HEK293 (cell line): ENCODE results near the gene BYSL.

Source experiments
- GLI2 ChIP-seq: fragments of 450-650 bp; formaldehyde crosslinking; IDR thresholded peaks from 2 replicates; pipeline ENCODE4; 2017; ENCODE audit warnings: missing biosample characterization, missing genetic modification characterization, low read depth, borderline replicate concordance
- GLIS2 ChIP-seq: fragments of 450-650 bp; formaldehyde crosslinking; IDR thresholded peaks from 2 replicates; pipeline ENCODE4 v1.5.1; 2016; ENCODE audit warnings: missing biosample characterization, missing genetic modification characterization
- MYNN ChIP-seq: fragments of 450-650 bp; formaldehyde crosslinking; IDR thresholded peaks from 2 replicates; pipeline ENCODE4 v1.5.1; 2016; ENCODE audit warnings: missing biosample characterization, missing genetic modification characterization, borderline replicate concordance
- ZFP37 ChIP-seq: fragments of 450-650 bp; formaldehyde crosslinking; IDR thresholded peaks from 2 replicates; pipeline ENCODE4 v1.5.1; 2016; ENCODE audit warnings: missing biosample characterization, missing genetic modification characterization
- ZIC2 ChIP-seq: fragments of 450-650 bp; formaldehyde crosslinking; IDR thresholded peaks from 2 replicates; pipeline ENCODE4 v1.5.1; 2016; ENCODE audit warnings: missing biosample characterization, missing genetic modification characterization
- ZNF112 ChIP-seq: fragments of 450-650 bp; formaldehyde crosslinking; IDR thresholded peaks from 2 replicates; pipeline ENCODE4 v1.5.0; 2017; ENCODE audit warnings: missing biosample characterization, missing genetic modification characterization
- ZNF121 ChIP-seq: fragments of 450-650 bp; formaldehyde crosslinking; IDR thresholded peaks from 2 replicates; pipeline ENCODE4 v1.5.1; 2016; ENCODE audit warnings: missing biosample characterization, missing genetic modification characterization
- ZNF132 ChIP-seq: fragments of 450-650 bp; formaldehyde crosslinking; IDR thresholded peaks from 2 replicates; pipeline ENCODE4 v1.5.1; 2017; ENCODE audit warnings: missing biosample characterization, missing genetic modification characterization, borderline replicate concordance
- ZNF169 ChIP-seq: fragments of 450-650 bp; formaldehyde crosslinking; IDR thresholded peaks from 2 replicates; pipeline ENCODE4 v1.5.1; 2016; ENCODE audit warnings: missing biosample characterization, missing genetic modification characterization
- ZNF19 ChIP-seq: fragments of 450-650 bp; formaldehyde crosslinking; IDR thresholded peaks from 2 replicates; pipeline ENCODE4; 2016; ENCODE audit warnings: missing biosample characterization, missing genetic modification characterization, low read depth
- ZNF239 ChIP-seq: fragments of 450-650 bp; formaldehyde crosslinking; IDR thresholded peaks from 2 replicates; pipeline ENCODE4 v1.5.1; 2016; ENCODE audit warnings: missing biosample characterization, missing genetic modification characterization
- ZNF274 ChIP-seq, 2 experiments: fragments of 200-500 bp in 1 of 2; fragments of 450-650 bp in 1 of 2; sonication (Bioruptor generic) in 1 of 2; formaldehyde crosslinking in 1 of 2; IDR thresholded peaks; 2 replicates each; pipeline versions ENCODE4 v1.5.1 to v1.6.1; 2014 to 2016; ENCODE audit warnings: borderline replicate concordance in 1 of 2, inconsistent platforms in 1 of 2, low read length in 1 of 2, missing biosample characterization in 1 of 2, missing genetic modification characterization in 1 of 2
- ZNF37A ChIP-seq: fragments of 450-650 bp; IDR thresholded peaks from 2 replicates; pipeline ENCODE4 v1.5.1; 2018; ENCODE audit warnings: missing biosample characterization, missing genetic modification characterization
- ZNF48 ChIP-seq: fragments of 450-650 bp; formaldehyde crosslinking; IDR thresholded peaks from 2 replicates; pipeline ENCODE4 v1.5.1; 2016; ENCODE audit warnings: missing biosample characterization, missing genetic modification characterization
- ZNF501 ChIP-seq: fragments of 450-650 bp; formaldehyde crosslinking; IDR thresholded peaks from 2 replicates; pipeline ENCODE4 v1.5.1; 2016; ENCODE audit warnings: missing biosample characterization, missing genetic modification characterization
- ZNF529 ChIP-seq: fragments of 450-650 bp; formaldehyde crosslinking; IDR thresholded peaks from 2 replicates; pipeline ENCODE4 v1.5.1; 2017; ENCODE audit warnings: missing genetic modification characterization, missing biosample characterization; ENCODE audit not compliant: insufficient replicate concordance
- ZNF530 ChIP-seq: fragments of 450-650 bp; formaldehyde crosslinking; IDR thresholded peaks from 2 replicates; pipeline ENCODE4 v1.5.1; 2016; ENCODE audit warnings: low read depth, missing biosample characterization, missing genetic modification characterization
- ZNF558 ChIP-seq: fragments of 450-650 bp; formaldehyde crosslinking; IDR thresholded peaks from 2 replicates; pipeline ENCODE4 v1.5.1; 2016; ENCODE audit warnings: missing biosample characterization, missing genetic modification characterization
- ZNF658 ChIP-seq: fragments of 450-650 bp; formaldehyde crosslinking; IDR thresholded peaks from 2 replicates; pipeline ENCODE4; 2016; ENCODE audit warnings: missing biosample characterization, missing genetic modification characterization
- ZNF747 ChIP-seq: fragments of 450-650 bp; formaldehyde crosslinking; IDR thresholded peaks from 2 replicates; pipeline ENCODE4 v1.5.1; 2016; ENCODE audit warnings: missing biosample characterization, missing genetic modification characterization
- TF ChIP-seq, protein P1 (sequence below): fragments of 450-650 bp; formaldehyde crosslinking; IDR thresholded peaks from 2 replicates; pipeline ENCODE4 v1.5.1; 2017; ENCODE audit warnings: missing biosample characterization, missing genetic modification characterization
- TF ChIP-seq, protein P2 (sequence below): fragments of 450-650 bp; formaldehyde crosslinking; IDR thresholded peaks from 2 replicates; pipeline ENCODE4 v1.5.1; 2016; ENCODE audit warnings: missing biosample characterization, missing genetic modification characterization
- TF ChIP-seq, protein P3 (sequence below): fragments of 450-650 bp; formaldehyde crosslinking; IDR thresholded peaks from 2 replicates; pipeline ENCODE4 v1.5.1; 2016; ENCODE audit warnings: missing biosample characterization, missing genetic modification characterization
- TF ChIP-seq, protein P4 (sequence below): fragments of 450-650 bp; formaldehyde crosslinking; IDR thresholded peaks from 2 replicates; pipeline ENCODE4 v1.5.1; 2016; ENCODE audit warnings: missing biosample characterization, missing genetic modification characterization, borderline replicate concordance
- TF ChIP-seq, protein P5 (sequence below): fragments of 450-650 bp; formaldehyde crosslinking; IDR thresholded peaks from 2 replicates; pipeline ENCODE4 v1.5.1; 2016; ENCODE audit warnings: missing biosample characterization, missing genetic modification characterization
- TF ChIP-seq, protein P6 (sequence below): fragments of 450-650 bp; formaldehyde crosslinking; IDR thresholded peaks from 2 replicates; pipeline ENCODE4 v1.5.1; 2016; ENCODE audit warnings: missing biosample characterization, missing genetic modification characterization
- TF ChIP-seq, protein P7 (sequence below): fragments of 450-650 bp; formaldehyde crosslinking; IDR thresholded peaks from 2 replicates; pipeline ENCODE4 v1.5.1; 2016; ENCODE audit warnings: missing biosample characterization, missing genetic modification characterization, low read depth

Gene BYSL

DNA sequence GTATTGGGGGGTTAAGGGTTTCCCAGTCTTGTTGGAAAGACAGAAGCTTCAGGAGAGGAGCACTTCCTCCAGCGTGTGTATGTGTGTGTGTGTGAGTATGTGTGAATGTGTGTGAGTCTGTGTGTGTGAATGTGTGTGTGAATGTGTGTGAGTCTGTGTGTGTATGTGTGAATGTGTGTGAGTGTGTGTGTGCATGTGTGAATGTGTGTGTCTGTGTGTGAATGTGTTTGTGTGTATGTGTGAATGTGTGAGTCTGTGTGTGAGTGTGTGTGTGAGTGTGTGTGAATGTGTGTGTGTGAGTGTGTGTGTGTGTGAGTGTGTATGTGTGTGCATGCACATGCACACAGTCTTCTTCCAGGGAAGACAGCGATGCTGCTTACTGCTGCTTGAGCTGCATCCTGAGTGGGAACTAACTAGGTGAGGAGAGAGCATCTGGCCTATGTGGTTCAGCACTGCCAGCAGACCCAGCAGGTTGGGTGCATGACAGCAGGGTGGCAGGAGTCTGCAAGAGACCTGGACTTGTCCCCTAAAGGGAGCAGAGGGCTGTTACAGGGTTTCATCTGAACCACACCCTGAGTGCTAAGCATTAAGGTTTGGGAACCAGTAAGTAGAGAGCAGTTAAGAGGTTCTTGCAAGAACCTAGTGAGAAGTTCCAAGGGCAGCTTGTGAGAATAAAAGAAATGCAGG, 43.0 kb downstream of the BYSL start (continued):
- TF ChIP-seq, protein P1, sequence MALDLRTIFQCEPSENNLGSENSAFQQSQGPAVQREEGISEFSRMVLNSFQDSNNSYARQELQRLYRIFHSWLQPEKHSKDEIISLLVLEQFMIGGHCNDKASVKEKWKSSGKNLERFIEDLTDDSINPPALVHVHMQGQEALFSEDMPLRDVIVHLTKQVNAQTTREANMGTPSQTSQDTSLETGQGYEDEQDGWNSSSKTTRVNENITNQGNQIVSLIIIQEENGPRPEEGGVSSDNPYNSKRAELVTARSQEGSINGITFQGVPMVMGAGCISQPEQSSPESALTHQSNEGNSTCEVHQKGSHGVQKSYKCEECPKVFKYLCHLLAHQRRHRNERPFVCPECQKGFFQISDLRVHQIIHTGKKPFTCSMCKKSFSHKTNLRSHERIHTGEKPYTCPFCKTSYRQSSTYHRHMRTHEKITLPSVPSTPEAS, result peak; percentile 100
- TF ChIP-seq ZNF121 (tag by site-specific recombination), result no peak
- TF ChIP-seq, protein P2, sequence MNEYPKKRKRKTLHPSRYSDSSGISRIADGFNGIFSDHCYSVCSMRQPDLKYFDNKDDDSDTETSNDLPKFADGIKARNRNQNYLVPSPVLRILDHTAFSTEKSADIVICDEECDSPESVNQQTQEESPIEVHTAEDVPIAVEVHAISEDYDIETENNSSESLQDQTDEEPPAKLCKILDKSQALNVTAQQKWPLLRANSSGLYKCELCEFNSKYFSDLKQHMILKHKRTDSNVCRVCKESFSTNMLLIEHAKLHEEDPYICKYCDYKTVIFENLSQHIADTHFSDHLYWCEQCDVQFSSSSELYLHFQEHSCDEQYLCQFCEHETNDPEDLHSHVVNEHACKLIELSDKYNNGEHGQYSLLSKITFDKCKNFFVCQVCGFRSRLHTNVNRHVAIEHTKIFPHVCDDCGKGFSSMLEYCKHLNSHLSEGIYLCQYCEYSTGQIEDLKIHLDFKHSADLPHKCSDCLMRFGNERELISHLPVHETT (tag by site-specific recombination), result no peak
- no peak for TF ChIP-seq ZNF169 (tag by site-specific recombination)
- TF ChIP-seq, protein P3, sequence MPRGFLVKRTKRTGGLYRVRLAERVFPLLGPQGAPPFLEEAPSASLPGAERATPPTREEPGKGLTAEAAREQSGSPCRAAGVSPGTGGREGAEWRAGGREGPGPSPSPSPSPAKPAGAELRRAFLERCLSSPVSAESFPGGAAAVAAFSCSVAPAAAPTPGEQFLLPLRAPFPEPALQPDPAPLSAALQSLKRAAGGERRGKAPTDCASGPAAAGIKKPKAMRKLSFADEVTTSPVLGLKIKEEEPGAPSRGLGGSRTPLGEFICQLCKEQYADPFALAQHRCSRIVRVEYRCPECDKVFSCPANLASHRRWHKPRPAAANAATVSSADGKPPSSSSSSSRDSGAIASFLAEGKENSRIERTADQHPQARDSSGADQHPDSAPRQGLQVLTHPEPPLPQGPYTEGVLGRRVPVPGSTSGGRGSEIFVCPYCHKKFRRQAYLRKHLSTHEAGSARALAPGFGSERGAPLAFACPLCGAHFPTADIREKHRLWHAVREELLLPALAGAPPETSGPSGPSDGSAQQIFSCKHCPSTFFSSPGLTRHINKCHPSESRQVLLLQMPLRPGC (tag by site-specific recombination), result no peak
- TF ChIP-seq ZNF530, result no peak
- TF ChIP-seq ZNF558 (tag by site-specific recombination), result no peak
- peak; percentile 47; the same call in 1 of the 2 replicates for TF ChIP-seq ZIC2 (tag by site-specific recombination)
- no peak for TF ChIP-seq ZNF501 (tag by site-specific recombination)
- no peak for TF ChIP-seq ZNF112
- TF ChIP-seq ZNF529 (tag by site-specific recombination), result no peak
- TF ChIP-seq ZNF747 (tag by site-specific recombination), result peak; percentile 79; the same call in 1 of the 2 replicates
- TF ChIP-seq MYNN (tag by site-specific recombination), result peak; percentile 34; the same call in 1 of the 2 replicates
- TF ChIP-seq, protein P4, sequence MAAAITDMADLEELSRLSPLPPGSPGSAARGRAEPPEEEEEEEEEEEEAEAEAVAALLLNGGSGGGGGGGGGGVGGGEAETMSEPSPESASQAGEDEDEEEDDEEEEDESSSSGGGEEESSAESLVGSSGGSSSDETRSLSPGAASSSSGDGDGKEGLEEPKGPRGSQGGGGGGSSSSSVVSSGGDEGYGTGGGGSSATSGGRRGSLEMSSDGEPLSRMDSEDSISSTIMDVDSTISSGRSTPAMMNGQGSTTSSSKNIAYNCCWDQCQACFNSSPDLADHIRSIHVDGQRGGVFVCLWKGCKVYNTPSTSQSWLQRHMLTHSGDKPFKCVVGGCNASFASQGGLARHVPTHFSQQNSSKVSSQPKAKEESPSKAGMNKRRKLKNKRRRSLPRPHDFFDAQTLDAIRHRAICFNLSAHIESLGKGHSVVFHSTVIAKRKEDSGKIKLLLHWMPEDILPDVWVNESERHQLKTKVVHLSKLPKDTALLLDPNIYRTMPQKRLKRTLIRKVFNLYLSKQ, result no peak
- TF ChIP-seq, protein P5, sequence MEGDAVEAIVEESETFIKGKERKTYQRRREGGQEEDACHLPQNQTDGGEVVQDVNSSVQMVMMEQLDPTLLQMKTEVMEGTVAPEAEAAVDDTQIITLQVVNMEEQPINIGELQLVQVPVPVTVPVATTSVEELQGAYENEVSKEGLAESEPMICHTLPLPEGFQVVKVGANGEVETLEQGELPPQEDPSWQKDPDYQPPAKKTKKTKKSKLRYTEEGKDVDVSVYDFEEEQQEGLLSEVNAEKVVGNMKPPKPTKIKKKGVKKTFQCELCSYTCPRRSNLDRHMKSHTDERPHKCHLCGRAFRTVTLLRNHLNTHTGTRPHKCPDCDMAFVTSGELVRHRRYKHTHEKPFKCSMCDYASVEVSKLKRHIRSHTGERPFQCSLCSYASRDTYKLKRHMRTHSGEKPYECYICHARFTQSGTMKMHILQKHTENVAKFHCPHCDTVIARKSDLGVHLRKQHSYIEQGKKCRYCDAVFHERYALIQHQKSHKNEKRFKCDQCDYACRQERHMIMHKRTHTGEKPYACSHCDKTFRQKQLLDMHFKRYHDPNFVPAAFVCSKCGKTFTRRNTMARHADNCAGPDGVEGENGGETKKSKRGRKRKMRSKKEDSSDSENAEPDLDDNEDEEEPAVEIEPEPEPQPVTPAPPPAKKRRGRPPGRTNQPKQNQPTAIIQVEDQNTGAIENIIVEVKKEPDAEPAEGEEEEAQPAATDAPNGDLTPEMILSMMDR (tag by site-specific recombination), result no peak
- TF ChIP-seq ZNF132 (tag by site-specific recombination), result no peak
- TF ChIP-seq ZNF37A, result no peak
- TF ChIP-seq, protein P6, sequence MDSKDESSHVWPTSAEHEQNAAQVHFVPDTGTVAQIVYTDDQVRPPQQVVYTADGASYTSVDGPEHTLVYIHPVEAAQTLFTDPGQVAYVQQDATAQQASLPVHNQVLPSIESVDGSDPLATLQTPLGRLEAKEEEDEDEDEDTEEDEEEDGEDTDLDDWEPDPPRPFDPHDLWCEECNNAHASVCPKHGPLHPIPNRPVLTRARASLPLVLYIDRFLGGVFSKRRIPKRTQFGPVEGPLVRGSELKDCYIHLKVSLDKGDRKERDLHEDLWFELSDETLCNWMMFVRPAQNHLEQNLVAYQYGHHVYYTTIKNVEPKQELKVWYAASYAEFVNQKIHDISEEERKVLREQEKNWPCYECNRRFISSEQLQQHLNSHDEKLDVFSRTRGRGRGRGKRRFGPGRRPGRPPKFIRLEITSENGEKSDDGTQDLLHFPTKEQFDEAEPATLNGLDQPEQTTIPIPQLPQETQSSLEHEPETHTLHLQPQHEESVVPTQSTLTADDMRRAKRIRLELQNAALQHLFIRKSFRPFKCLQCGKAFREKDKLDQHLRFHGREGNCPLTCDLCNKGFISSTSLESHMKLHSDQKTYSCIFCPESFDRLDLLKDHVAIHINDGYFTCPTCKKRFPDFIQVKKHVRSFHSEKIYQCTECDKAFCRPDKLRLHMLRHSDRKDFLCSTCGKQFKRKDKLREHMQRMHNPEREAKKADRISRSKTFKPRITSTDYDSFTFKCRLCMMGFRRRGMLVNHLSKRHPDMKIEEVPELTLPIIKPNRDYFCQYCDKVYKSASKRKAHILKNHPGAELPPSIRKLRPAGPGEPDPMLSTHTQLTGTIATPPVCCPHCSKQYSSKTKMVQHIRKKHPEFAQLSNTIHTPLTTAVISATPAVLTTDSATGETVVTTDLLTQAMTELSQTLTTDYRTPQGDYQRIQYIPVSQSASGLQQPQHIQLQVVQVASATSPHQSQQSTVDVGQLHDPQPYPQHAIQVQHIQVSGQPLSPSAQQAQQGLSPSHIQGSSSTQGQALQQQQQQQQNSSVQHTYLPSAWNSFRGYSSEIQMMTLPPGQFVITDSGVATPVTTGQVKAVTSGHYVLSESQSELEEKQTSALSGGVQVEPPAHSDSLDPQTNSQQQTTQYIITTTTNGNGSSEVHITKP (tag by site-specific recombination), result no peak
- no peak for TF ChIP-seq ZNF658 (tag by site-specific recombination)
- TF ChIP-seq GLI2 (tag by site-specific recombination), result no peak
- TF ChIP-seq, protein P7, sequence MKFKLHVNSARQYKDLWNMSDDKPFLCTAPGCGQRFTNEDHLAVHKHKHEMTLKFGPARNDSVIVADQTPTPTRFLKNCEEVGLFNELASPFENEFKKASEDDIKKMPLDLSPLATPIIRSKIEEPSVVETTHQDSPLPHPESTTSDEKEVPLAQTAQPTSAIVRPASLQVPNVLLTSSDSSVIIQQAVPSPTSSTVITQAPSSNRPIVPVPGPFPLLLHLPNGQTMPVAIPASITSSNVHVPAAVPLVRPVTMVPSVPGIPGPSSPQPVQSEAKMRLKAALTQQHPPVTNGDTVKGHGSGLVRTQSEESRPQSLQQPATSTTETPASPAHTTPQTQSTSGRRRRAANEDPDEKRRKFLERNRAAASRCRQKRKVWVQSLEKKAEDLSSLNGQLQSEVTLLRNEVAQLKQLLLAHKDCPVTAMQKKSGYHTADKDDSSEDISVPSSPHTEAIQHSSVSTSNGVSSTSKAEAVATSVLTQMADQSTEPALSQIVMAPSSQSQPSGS, result no peak
- no peak for TF ChIP-seq GLIS2 (tag by site-specific recombination)
- TF ChIP-seq ZNF274 (IDR thresholded peaks at IDR 0.05; ENCODE audit: low read length), result no peak
- TF ChIP-seq ZNF274 (tag by site-specific recombination; IDR thresholded peaks at IDR 0.05; ENCODE audit: borderline replicate concordance), result no peak
- no peak for TF ChIP-seq ZNF239
- TF ChIP-seq ZFP37 (tag by site-specific recombination), result no peak
- TF ChIP-seq ZNF19, result no peak
- TF ChIP-seq ZNF48 (tag by site-specific recombination), result no peak
